Activated CD8-positive, alpha-beta memory T cell treated with anti-CD3 and anti-CD28 coated beads, Interleukin-2, amount 50 U/mL, for 48 hours (primary cell): ENCODE data around the gene OR2A42.
"Not testable (repeated sequence)": the region's sequence is repeated elsewhere in the genome, so short reads cannot be mapped to it uniquely, and the experiment has no call there.

Experiments
- DNase-seq: peaks from one replicate; pipeline ENCODE4 v3.0.0-alpha.2; 2020

OR2A42 gene, protein sequence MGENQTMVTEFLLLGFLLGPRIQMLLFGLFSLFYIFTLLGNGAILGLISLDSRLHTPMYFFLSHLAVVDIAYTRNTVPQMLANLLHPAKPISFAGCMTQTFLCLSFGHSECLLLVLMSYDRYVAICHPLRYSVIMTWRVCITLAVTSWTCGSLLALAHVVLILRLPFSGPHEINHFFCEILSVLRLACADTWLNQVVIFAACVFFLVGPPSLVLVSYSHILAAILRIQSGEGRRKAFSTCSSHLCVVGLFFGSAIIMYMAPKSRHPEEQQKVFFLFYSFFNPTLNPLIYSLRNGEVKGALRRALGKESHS

DNA sequence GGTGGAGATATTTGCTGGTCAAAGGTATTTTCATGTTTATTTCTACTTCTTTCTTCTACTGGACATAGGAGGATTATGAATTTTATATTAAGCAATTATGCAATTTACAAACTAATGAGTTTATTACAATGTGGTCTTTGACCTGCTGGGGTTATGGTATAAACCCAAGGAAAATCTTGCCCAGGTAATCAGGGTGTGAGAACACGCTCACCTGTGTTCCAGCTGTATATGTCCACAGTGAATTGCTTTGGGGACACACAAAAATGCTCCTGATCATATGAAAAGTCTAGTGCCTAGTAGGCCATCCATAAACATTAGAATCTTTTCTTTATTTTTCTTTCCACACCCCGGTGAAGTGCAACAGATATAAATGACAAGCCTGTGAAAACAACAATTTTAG lies at the start of gene OR2A42:
OR2A42 (minus strand) TSS at position 241 of the 400 bp plus-strand sequence. CDS start 6,762 bp downstream, outside the sequence.
- DNase-seq, result not testable (repeated sequence)

DNA sequence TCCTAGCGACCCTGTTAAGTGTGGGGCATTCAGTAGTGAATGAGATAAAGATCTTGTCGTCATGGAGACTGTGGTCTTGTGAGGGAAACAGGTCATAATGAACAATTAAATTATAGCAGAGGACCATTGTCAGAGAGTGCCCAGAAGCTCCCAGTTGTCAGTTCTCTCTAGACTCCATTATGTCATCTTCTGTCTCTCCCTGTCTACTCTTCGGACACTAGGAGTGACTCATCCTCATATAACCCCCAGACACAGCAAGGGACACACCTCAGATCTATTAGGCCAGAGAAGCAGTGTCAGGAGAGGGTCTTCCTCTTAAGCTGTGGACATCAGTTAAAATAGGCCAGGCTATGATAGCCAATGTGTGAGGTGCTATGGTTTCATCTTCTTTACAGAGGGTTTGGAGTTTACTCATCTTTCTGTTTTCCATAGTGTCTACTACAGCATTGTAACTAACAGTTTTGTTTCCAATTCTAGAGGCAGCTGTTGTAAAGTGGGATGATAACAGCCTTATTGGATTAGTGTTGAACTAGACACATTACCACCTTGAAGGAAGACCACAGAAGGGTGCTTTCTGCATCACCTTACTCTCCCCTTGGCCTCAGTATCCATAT lies 47.9 kb upstream of the OR2A42 start:
- not testable (repeated sequence) for DNase-seq

DNA sequence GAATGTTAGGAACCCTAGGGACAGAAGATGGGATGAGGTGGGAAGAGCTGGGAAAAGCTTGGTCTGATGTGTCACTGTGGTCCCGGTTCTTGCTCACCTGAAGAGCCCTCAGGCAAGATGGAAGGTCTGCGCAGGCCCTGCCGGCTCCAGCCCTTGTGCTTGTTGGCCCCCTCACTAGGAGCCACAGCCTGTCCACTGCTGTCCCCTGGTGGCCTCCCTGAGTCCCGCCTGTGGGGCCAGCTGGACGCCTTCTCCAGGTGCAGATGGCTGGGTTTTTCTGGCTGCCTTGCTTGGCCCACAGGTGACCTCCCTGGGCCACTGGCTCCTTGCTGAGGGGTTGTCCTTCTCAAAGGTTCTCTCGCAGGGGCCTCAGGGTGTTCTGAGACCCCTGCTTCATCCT lies 44.3 kb upstream of the OR2A42 start:
- not testable (repeated sequence) for DNase-seq

DNA sequence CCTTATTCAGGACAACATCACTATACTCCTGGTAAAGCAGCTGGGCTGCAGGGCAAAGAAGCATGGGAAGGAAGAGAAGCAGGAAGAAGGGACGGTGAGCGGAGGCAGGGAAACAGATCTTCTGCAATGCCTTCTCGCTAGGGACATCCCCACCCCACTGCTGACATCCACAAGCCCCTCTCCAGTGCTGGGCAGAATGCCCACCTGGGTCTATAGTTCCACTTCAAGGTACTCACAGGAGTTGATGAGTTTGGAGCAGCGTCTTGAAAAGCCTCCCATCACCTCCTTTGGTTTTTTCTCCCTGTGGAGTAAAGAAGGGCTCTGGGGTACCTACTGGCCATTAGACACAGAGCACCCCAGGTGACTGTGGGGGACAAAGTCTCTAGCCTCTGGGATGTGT lies 43.1 kb upstream of the OR2A42 start:
- DNase-seq, result not testable (repeated sequence)

DNA sequence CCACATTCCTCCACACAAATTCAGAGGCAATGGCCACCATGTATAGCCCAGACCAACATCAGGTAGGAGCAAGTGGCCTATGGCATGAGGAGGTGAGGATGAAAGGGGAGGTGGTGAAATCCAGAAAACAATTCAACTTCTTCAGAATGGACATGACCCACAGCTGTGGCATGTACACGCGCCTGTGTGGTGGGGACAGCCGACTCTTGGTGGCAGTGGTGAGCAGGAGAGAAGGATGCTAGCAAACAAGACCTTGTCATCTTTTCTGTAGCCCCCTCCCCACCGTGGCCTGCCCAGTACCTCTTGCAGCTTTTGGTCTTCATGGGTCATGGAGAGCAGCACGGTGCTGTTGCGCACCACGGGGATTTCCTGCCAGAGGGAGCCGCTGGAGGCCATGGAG lies 42.6 kb upstream of the OR2A42 start:
- DNase-seq, result not testable (repeated sequence)

GRCh38 chr7:144280010-144280409 lies 40.6 kb upstream of the OR2A42 start:
- not testable (repeated sequence) for DNase-seq

DNA sequence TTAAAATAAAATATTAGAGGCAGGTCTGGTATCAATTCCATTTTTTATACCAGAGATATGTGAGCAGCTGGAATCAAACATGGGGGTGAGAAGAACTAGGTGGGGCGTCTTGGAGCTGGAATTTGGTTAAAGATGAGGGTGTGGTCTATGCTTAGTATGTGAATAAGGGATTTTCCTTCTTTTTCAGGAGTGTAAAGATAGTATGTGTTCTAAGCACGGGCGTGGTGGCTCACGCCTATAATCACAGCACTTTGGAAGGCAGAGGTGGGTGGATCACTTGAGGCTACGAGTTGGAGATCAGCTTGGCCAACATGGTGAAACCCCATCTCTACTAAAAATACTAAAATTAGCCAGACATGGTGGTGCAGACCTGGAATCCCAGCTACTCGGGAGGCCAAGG lies 35.9 kb upstream of the OR2A42 start:
- not testable (repeated sequence) for DNase-seq

- DNase-seq, result not testable (repeated sequence)
Observed at GRCh38 chr7:144269188-144269587, 29.8 kb upstream of the OR2A42 start, which contains the start of gene CTAGE8. CTAGE8 (minus strand) TSS chr7:144269288; CDS start chr7:144269250, 38 bp downstream.

- not testable (repeated sequence) for DNase-seq
Observed at GRCh38 chr7:144264692-144265091, 25.3 kb upstream of the OR2A42 start, which contains the start of gene OR2A7. OR2A7 (minus strand) TSS chr7:144264792; CDS start chr7:144259628, 5,164 bp downstream.

DNA sequence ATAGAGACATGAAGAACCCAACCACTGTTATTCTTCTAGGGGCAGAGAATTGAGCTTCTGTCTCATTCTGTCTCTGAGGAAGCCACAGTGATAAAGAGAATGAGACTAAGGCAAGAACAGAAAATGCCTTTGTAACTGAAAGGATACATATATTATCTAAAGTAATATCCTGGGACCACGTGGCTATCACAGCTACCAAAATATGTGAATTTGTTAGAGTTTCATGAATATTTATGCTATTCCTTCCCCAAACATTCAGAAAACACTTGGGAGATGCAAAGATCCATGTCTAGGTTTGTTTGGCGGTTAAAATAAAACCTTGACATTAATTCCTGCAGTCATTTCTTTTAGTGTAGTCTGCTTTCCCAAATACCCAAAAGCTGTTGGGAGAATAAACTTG lies 22.7 kb upstream of the OR2A42 start:
- not testable (repeated sequence) for DNase-seq

- DNase-seq, result not testable (repeated sequence)
Observed at GRCh38 chr7:144259067-144259466, 19.7 kb upstream of the OR2A42 start.

GRCh38 chr7:144256112-144256511 lies 16.7 kb upstream of the OR2A42 start:
- no peak for DNase-seq

DNA sequence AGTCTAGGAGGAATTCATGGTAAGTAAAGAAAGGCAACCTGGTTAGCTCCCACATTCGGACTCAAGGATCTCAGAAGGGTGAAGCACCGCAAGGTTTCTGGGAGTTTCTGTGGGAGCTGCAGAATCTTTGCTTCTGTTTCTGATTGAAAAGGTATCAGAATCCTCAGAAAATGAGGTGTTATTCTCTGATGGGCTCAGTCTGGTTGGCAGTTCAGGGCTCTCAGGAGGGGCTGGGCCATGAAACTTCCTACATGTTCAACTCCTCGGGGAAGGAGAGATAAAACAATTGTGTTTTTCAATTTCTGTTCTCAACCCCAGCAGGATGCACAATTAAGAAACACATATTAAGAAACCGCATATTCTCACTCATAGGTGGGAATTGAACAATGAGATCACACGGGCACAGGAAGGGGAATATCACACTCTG lies 16.1 kb upstream of the OR2A42 start:
- DNase-seq, result no peak

DNA sequence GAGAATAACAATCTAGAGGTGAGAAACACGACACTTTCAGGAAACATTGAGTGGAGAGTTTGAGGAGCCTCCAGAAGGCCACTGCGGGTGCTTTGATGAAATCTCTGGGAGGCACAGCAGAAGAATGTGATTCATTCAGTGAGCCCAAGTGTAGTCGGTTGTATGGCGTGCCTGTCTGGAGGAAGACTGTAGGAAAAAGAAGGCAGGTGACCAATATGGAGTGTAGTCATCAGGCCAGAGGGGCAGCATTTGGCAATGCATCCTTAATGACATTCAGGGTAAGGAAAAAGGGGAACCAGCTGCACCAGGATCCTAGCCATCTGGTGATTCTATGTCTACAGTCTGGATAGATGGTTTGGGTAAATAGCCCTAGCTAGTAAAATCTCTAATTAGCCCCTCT lies 12.9 kb upstream of the OR2A42 start:
- DNase-seq, result not testable (repeated sequence)

DNA sequence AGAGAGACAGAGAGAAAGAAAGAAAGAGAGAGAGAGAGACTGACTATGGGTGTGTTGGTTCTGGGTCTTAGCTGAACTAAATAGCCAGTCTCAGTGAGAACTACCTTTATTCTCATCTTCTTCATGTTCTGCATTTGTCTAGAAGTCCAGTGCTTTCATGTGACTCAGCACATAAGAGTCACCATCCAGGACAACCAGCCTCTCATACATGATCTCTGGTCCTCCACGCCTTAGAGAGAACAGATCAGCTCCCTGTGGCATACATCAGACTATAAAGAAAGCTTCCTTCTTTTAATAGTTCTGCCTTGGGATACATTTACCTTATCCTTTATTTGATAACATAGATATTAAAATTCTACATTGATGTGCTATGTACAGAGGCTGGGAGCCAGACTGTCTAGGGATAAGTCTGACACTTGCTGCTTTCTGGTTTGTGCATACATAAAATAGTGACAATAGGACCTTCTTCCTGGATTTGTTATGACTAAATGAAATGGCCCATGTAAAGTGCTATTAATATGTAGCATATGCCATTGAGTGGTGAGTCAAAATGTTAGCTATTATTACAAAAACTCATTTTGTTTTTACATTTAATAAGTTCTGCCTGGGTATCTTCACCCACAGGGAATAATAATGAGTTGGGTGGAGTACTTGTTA lies 8.4 kb upstream of the OR2A42 start:
- not testable (repeated sequence) for DNase-seq

GRCh38 chr7:144246967-144247366 lies 7.6 kb upstream of the OR2A42 start:
- not testable (repeated sequence) for DNase-seq

GRCh38 chr7:144245372-144245771 lies 6.0 kb upstream of the OR2A42 start:
- not testable (repeated sequence) for DNase-seq

DNA sequence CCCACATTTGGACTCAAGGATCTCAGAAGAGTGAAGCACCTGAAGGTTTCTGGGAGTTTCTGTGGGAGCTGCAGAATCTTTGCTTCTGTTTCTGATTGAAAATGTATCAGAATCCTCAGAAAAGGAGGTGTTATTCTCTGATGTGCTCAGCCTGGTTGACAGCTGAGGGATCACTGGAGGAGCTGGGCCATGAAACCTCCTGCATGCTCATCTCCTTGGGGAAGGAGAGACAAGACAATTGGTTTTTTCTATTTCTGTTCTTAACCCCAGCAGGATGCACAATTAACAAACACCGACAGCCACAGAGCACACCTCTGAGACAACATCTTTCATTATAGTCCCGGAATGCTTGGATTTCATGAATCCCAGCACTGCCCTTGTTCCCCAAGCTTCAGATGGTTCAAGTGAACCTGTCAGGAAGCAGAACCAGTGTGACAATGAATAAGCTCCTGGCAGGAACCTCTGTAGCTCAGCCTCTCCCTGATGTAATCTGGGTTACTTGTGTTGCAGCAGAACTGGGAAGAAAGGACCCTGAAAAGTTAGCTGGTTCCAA lies 799 bp downstream of the OR2A42 start:
- DNase-seq, result not testable (repeated sequence)

DNA sequence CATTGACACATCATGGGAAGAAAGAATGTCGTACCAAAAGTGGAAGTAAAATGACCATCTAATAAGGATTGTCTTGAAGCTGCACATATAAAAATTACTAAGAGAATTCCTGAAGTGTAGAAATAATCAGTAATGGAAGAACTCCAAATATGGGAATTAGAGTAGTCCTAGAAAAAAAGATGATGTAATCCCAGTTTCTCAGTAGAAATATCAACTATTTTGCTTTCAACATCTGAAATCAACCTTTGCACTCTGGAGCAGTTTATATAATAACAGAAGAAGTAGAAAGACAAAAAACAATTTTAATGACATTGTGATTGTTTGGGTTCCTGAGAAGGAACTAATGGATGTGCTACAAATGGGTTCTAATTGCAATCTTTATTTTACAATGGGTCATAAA lies 6.4 kb downstream of the OR2A42 start:
- DNase-seq, result not testable (repeated sequence)

- not testable (repeated sequence) for DNase-seq
Observed at GRCh38 chr7:144231027-144231426, 8.4 kb downstream of the OR2A42 start.

DNA sequence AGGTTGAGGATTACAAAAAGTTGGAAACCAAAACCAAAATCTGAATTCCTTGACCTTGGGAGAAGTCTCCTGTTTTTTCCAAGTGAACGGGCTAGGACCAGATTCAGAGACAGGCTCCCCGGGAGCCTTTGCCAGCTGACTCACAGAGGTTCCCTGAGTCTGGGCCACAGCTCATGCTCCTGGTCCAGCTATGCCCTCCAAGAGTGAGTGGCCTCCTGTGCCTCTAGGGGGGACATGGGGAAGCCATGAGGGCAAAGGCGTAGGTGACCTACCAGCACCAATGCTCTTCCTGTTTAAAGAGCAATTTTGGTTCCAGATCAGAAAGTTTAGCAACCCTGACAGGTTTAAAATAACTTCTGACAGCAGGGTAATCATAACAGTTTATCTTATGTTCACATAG lies 10.6 kb downstream of the OR2A42 start:
- not testable (repeated sequence) for DNase-seq

DNA sequence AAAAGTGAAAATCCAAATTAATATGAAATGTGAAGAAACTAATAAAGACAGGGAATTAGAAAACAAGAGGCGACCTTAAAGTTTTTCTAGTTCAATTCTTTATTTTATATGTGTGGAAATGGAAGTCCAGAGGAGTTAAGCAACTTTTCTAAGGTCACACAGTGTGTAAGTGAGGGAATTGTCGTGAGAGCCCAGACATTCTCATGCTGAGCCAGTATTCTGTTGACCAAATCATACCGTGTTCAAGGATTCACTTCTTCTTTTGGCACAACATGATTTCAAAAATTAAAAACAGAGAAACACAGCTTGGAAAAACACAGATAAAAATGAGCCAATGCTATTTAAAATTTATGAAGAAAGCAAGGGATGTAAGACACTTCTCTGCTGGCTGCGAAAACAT lies 12.5 kb downstream of the OR2A42 start:
- DNase-seq, result not testable (repeated sequence)

- not testable (repeated sequence) for DNase-seq
Observed at GRCh38 chr7:144223675-144224074, 15.7 kb downstream of the OR2A42 start.
